ENCODE data around the gene SCYGR3. TPM values are rescaled to one million over a fixed set of nuclear protein-coding genes. Genes with fewer than 3 reads are reported as not detected.

The SCYGR3 gene
- total RNA-seq, 1 experiment from 2014 or later: not detected

DNA sequence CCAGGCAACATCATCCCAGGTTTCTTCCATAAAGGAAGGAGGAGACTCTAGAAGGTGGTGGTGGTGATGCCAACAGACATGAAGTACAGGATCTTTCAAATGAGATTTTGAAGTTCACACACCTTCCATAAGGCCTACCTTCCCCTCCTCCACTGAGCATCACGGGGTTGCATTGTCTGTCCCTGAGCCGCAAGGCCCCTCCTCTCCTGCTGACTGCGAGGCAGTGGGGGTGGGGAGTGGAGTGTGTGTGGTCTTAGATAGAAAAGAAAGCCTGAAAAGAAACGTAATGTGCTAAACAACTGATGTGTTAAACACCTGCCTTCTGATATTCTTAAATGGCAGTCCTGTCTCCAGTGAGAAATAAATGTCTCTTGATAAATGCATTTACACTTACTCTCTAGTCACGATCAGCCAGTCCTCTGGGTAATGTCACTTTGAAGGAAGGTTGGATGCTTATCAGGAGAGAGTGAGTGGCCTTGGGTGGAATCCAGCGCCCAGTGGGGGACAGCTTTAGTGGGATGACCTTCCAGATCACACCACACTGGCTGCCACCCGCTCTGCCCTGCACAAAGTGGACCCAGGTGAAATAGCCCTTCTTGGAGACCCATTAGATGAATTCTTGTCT is 46.5 kb upstream of the SCYGR3 start:
- Histone ChIP-seq H4K91ac (ENCODE audit: insufficient read length, low read depth, low read length) (no peak overlapping the region), H2AK5ac (ENCODE audit: insufficient read length, low read length) (no peak overlapping the region), H2BK20ac (ENCODE audit: low read depth, low read length, poor library complexity, severe bottlenecking) (no peak overlapping the region), H3K4me2 (ENCODE audit: insufficient read depth, insufficient read length, low read length) (no peak overlapping the region), H3K9ac (ENCODE audit: extremely low read depth, insufficient read length, low read length) (no peak overlapping the region), H2BK12ac (ENCODE audit: insufficient read length, low read depth, low read length) (no peak overlapping the region), H2BK15ac (ENCODE audit: low read depth, low read length) (no peak overlapping the region), H3K23me2 (ENCODE audit: insufficient read length, low read depth, low read length, poor library complexity, severe bottlenecking) (no peaks in the 10 kb centered on the region), H3K23ac (ENCODE audit: insufficient read length, low read depth, low read length) (no peak overlapping the region), H3T11ph (ENCODE audit: low read length) (no peak overlapping the region), H4K20me1 (ENCODE audit: control insufficient read depth, insufficient read depth, insufficient read length) (no peaks in the 10 kb centered on the region), H3K79me1 (ENCODE audit: insufficient read depth, low read depth, low read length, poor library complexity, severe bottlenecking) (no peaks in the 10 kb centered on the region), H3K9me3 (ENCODE audit: control insufficient read depth, low read depth, low read length) (no peaks in the 10 kb centered on the region), H3K56ac (ENCODE audit: insufficient read length, low read depth, low read length) (no peak overlapping the region), H3K27me3 (ENCODE audit: insufficient read depth, low read length) (no peaks in the 10 kb centered on the region), H2AFZ (ENCODE audit: low read length) (no peak overlapping the region), H3K18ac (ENCODE audit: insufficient read length, low read depth, low read length) (no peak overlapping the region), H3K4ac (ENCODE audit: low read depth, low read length) (no peak overlapping the region), H3K14ac (ENCODE audit: insufficient read depth, low read length) (no peak overlapping the region), H3K79me2 (ENCODE audit: insufficient read depth, low read length) (no peaks in the 10 kb centered on the region), H2BK120ac (ENCODE audit: low read depth, low read length, poor library complexity, severe bottlenecking) (no peak overlapping the region), H3K27ac (ENCODE audit: insufficient read length, low read depth, low read length) (no peak overlapping the region), H2BK5ac (ENCODE audit: insufficient read length, low read length) (no peak overlapping the region), H3K4me1 (ENCODE audit: insufficient read depth, low read length) (peaks cover 8% of the 10 kb centered on the region; the same call in 1 of the 2 replicates), H4K8ac (replicated peaks; ENCODE audit: insufficient read length, low read depth, low read length) (no peak overlapping the region), H4K5ac (ENCODE audit: insufficient read length, low read depth, low read length) (no peak overlapping the region)
- Mint-ChIP-seq H3K9me3 (no peaks in the 10 kb centered on the region), H3K27me3 (ENCODE audit: low read depth) (peaks cover 2% of the 10 kb centered on the region; the same call in 1 of the 2 replicates), H3K4me3 (no peak overlapping the region; a peak in 1 of 5 replicates), H3K27ac (0 out of 7 replicates have a peak overlapping the region, but pooled peaks of 1 of the 3 experiments have one; percentile 27), H3K4me1 (peaks cover 15 to 16% of the 10 kb centered on the region in 2 experiments), H3K36me3 (ENCODE audit: insufficient read depth in 1 of 3, low read depth in 3 of 3) (no peaks in the 10 kb centered on the region)
- peak; percentile 45 for DNase-seq
- TF ChIP-seq, protein P1, sequence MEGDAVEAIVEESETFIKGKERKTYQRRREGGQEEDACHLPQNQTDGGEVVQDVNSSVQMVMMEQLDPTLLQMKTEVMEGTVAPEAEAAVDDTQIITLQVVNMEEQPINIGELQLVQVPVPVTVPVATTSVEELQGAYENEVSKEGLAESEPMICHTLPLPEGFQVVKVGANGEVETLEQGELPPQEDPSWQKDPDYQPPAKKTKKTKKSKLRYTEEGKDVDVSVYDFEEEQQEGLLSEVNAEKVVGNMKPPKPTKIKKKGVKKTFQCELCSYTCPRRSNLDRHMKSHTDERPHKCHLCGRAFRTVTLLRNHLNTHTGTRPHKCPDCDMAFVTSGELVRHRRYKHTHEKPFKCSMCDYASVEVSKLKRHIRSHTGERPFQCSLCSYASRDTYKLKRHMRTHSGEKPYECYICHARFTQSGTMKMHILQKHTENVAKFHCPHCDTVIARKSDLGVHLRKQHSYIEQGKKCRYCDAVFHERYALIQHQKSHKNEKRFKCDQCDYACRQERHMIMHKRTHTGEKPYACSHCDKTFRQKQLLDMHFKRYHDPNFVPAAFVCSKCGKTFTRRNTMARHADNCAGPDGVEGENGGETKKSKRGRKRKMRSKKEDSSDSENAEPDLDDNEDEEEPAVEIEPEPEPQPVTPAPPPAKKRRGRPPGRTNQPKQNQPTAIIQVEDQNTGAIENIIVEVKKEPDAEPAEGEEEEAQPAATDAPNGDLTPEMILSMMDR (conservative IDR thresholded peaks at IDR 0.05): no peak
- WGBS (ENCODE audit: extremely low coverage, insufficient read length, low lambda C conversion rate): no CpG with 5 or more reads among the region's 7 CpGs
